Epidermal melanocyte (primary cell): ENCODE results near the gene WDR33.
"Not testable (repeated sequence)": the region's sequence is repeated elsewhere in the genome, so short reads cannot be mapped to it uniquely, and the experiment has no call there.

ENCODE experiments used
- DNase-seq: peaks from one replicate; pipeline ENCODE4 v3.0.0; 2011; ENCODE audit warnings: low spot score; ENCODE audit not compliant: insufficient read length

The WDR33 gene

GRCh38 chr2:127810619-127811396 is at the start of gene WDR33:
WDR33 (minus strand) TSS chr2:127811171; CDS start chr2:127770981, 40,190 bp downstream.
- DNase-seq: peak; percentile 89

DNA sequence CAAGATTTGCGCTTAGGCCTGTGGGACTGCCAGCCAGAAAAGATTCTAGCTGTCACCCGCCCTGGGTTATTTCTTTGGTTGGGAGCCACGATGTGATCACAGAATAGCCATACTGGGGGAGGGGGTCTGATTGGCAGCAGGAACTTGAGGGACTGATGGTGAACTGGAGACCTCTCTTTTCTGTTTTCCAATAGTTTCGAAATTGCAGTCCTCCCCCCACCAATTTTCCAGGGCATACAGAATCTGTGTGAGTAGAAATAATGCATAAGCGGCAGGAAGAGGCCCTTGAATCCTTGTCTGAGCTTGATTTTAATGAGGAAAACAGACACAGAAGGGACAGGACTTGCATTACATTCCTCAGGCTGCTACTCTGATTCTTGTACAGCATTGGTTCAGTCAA is 49.2 kb upstream of the WDR33 start:
- DNase-seq: no peak

GRCh38 chr2:127859712-127860085 is 48.7 kb upstream of the WDR33 start:
- no peak for DNase-seq

- no peak for DNase-seq
These were observed 46.4 kb upstream of the WDR33 start for GRCh38 chr2:127857265-127857808.

DNA sequence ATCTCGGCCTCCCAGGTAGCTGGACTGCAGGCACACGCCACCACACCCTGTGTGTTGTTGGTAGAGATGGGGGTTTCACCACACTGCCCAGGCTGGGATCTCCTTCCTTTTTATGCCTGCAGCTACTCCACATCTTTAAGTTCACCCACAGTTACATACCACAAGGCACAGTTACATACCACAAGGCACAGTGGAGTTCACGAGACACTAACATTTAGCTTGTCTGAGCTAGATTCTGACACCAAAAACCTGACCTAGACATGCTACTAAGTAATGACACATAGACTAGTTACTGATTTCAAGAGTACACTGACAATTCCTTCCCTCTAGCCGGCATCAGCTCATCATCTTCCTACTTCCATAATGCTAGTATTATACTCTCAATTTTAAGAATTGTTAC is 42.7 kb upstream of the WDR33 start:
- no peak for DNase-seq

DNA sequence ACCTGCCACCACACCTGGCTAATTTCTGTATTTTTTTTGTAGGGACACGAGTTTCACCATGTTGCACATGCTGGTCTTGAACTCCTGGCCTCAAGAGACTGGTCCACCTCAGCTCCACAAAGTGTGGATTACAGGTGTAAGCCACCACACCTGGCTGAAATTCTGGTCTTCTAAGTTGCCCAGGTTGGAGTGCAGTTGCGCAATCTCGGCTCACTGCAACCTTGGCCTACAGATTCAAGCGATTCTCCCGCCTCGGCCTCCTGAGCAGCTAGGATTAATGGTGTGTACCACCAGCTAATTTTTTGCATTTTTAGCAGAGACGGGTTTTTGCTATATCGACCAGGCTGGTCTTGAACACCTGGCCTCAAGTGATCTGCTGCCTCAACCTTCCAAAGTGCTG is 41.4 kb upstream of the WDR33 start:
- no peak for DNase-seq

- no peak for DNase-seq
These were observed 37.0 kb upstream of the WDR33 start for GRCh38 chr2:127847931-127848330.

GRCh38 chr2:127844973-127845372 is 34.0 kb upstream of the WDR33 start:
- DNase-seq: no peak

DNA sequence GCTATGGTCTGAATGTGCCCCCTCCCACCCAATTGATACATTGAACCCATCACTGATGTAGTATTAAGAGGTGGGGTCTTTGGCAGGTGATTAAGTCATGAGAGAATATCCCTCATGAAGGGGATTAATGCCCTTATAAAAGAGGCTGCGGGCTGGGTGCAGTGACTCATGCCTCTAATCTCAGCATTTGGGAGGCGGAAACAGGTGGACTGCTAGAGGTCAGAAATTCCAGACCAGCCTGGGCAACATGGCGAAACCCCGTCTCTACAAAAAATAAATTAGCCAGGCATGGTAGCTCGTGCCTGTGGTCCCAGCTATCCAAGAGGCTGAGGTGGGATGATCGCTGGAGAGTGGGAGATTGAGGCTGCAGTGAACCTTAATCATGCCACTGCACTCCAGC is 32.7 kb upstream of the WDR33 start:
- no peak for DNase-seq

- no peak for DNase-seq
These were observed 30.7 kb upstream of the WDR33 start for GRCh38 chr2:127841466-127842178.

- DNase-seq: no peak
These were observed 29.9 kb upstream of the WDR33 start for GRCh38 chr2:127840893-127841292.

- no peak for DNase-seq
These were observed 24.0 kb upstream of the WDR33 start for GRCh38 chr2:127834951-127835350.

GRCh38 chr2:127829845-127830246 is 18.9 kb upstream of the WDR33 start:
- DNase-seq: no peak

GRCh38 chr2:127826708-127827107 is 15.7 kb upstream of the WDR33 start:
- DNase-seq: not testable (repeated sequence)

DNA sequence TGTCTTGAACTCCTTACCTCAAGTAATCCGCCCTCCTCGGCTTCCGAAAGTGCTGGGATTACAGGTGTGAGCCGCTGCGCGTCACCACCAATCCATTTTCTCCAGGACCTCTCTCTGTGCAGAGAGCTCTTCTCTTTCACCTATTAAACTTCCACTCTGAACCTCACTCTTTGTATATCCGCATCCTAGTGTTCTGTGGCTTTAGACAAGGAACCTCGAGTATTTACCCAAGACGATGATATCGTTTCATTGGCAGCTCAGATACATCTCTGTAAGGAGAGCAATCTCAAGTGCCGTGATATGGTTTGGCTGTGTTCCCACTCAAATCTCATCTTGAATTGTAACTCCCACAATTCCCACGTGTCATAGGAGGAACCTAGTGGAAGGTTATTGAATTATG is 15.1 kb upstream of the WDR33 start:
- no peak for DNase-seq

GRCh38 chr2:127820080-127820668 is 9.2 kb upstream of the WDR33 start:
- DNase-seq: no peak

DNA sequence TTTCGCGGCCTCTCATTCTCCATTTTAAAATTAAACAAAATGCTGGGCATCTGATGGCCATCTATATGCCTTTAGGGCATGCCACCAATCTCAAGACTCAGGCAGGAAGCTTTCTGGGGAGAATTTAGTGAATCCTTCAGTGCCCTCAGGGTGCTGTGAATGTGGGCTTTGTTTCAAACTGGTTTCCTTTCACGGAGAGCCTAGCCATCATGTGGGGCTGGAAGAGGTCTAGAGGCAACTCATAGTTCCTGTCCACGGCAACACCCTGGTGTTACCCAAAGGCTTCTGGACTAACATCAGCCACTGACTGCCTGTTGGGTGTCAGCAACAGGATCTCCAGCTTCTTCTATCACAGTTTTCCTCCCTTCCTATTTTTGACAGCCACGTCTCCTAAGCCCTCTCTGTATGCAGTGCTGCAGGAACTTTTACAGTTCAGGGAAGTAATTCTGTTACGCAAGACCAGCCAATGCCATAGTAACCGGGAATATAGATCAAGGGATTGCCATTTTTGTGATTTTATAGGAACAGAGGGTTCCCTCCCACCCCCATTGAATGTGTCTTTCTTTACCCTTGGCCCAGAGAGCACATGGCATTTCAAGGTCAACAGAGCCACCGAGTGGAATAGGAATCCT is 7.9 kb upstream of the WDR33 start:
- DNase-seq: no peak

GRCh38 chr2:127818241-127818640 is 7.3 kb upstream of the WDR33 start:
- DNase-seq: no peak

DNA sequence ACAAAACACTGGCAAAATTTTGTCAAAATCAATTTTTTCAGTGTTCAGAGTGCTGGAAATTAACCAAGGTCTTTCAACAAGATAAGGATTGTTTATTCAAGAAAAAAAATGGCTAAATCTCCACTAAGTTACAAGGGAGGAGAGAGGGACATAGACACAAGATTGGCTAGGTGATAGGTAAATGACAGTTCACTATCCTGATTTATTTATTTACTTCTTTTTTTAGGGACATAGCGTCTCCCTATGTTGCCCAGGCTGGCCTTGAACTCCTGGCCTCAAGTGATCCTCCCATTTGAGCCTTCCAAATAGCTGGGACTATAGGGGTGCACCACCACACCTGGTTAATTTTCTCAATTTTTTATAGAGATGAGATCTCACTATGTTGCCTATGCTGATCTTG is 3.7 kb upstream of the WDR33 start:
- no peak for DNase-seq

GRCh38 chr2:127812441-127812840 is 1.5 kb upstream of the WDR33 start:
- not testable (repeated sequence) for DNase-seq

- DNase-seq: no peak
These were observed 688 bp upstream of the WDR33 start for GRCh38 chr2:127811397-127812321.
